Measurements from ENCODE around the gene AQP5.

Gene AQP5

GRCh38 chr12:49949866-49950265 is 11.8 kb upstream of the AQP5 start:
- no peak for DNase-seq (ENCODE audit: low read depth in 1 of 2, low spot score in 1 of 2)
- peaks cover 16% of the 10 kb centered on the region for H3K27me3 ChIP-seq (ENCODE audit: insufficient read depth, poor library complexity, severe bottlenecking)
- H3K4me3 ChIP-seq (replicated peaks; ENCODE audit: insufficient read depth, low read length): no peak overlapping the region
- no peak overlapping the region for H3K27ac ChIP-seq (replicated peaks)
- no peak for TF ChIP-seq SPI1 (IDR thresholded peaks at IDR 0.05; ENCODE audit: borderline replicate concordance, low read depth)
- TF ChIP-seq GABPA (IDR thresholded peaks at IDR 0.05; ENCODE audit: low read depth): no peak
- no peak for TF ChIP-seq REST (IDR thresholded peaks at IDR 0.05; ENCODE audit: insufficient replicate concordance, low read depth)
- TF ChIP-seq POLR2AphosphoS5 (IDR thresholded peaks at IDR 0.05; ENCODE audit: low read depth): no peak
- no peak for TF ChIP-seq CTCF (IDR thresholded peaks at IDR 0.05; ENCODE audit: insufficient read depth, low read length)

GRCh38 chr12:49950273-49951251 is 11.1 kb upstream of the AQP5 start, which contains the start of gene AQP2:
Gene AQP2 (plus strand): TSS chr12:49950737. CDS start chr12:49950831, 94 bp downstream.
- no peak within 1 kb of the TSS for H3K4me3 ChIP-seq (replicated peaks; ENCODE audit: insufficient read depth, low read length)
- no peak for DNase-seq (ENCODE audit: low read depth in 1 of 2, low spot score in 1 of 2)
- TF ChIP-seq CTCF (IDR thresholded peaks at IDR 0.05; ENCODE audit: insufficient read depth, low read length) (no peak), GABPA (IDR thresholded peaks at IDR 0.05; ENCODE audit: low read depth) (no peak), POLR2AphosphoS5 (IDR thresholded peaks at IDR 0.05; ENCODE audit: low read depth) (no peak), REST (IDR thresholded peaks at IDR 0.05; ENCODE audit: insufficient replicate concordance, low read depth) (no peak), SPI1 (IDR thresholded peaks at IDR 0.05; ENCODE audit: borderline replicate concordance, low read depth) (no peak)
- no peak within 1 kb of the TSS for H3K27ac ChIP-seq (replicated peaks)
- peaks cover 21% of the 10 kb centered on the region for H3K27me3 ChIP-seq (ENCODE audit: insufficient read depth, poor library complexity, severe bottlenecking)

- H3K4me3 ChIP-seq (replicated peaks; ENCODE audit: insufficient read depth, low read length): no peak overlapping the region
- no peak overlapping the region for H3K27ac ChIP-seq (replicated peaks)
- peaks cover 26% of the 10 kb centered on the region for H3K27me3 ChIP-seq (ENCODE audit: insufficient read depth, poor library complexity, severe bottlenecking)
- DNase-seq (ENCODE audit: low read depth in 1 of 2, low spot score in 1 of 2): no peak
- TF ChIP-seq CTCF (IDR thresholded peaks at IDR 0.05; ENCODE audit: insufficient read depth, low read length) (no peak), GABPA (IDR thresholded peaks at IDR 0.05; ENCODE audit: low read depth) (no peak), POLR2AphosphoS5 (IDR thresholded peaks at IDR 0.05; ENCODE audit: low read depth) (no peak), REST (IDR thresholded peaks at IDR 0.05; ENCODE audit: insufficient replicate concordance, low read depth) (no peak), SPI1 (IDR thresholded peaks at IDR 0.05; ENCODE audit: borderline replicate concordance, low read depth) (no peak)
Measured at GRCh38 chr12:49951411-49952240, 10.0 kb upstream of the AQP5 start.

Data from HL-60 (cell line).